HuH-7.5 (cell line): ENCODE measurements around the gene MAP2K1.
"Not testable (repeated sequence)": the region's sequence is repeated elsewhere in the genome, so short reads cannot be mapped to it uniquely, and the experiment has no call there.

Experiments used
- DNase-seq: peaks from one replicate; pipeline ENCODE4 v3.0.0; 2011; ENCODE audit warnings: low spot score

MAP2K1 gene

GRCh38 chr15:66386204-66387123 is at the start of gene MAP2K1:
MAP2K1 (plus strand) TSS chr15:66386912; CDS start chr15:66387348, 436 bp downstream.
- DNase-seq, result peak; percentile 98

GRCh38 chr15:66348530-66348929 is 38.2 kb upstream of the MAP2K1 start:
- DNase-seq, result not testable (repeated sequence)

GRCh38 chr15:66356077-66356358 is 30.7 kb upstream of the MAP2K1 start:
- DNase-seq, result peak; percentile 33

- peak; percentile 89 for DNase-seq
Observed at GRCh38 chr15:66356359-66357236, 30.1 kb upstream of the MAP2K1 start, which contains the start of gene TIPIN. TIPIN (minus strand) TSS chr15:66356685; CDS start chr15:66352947, 3,738 bp downstream.

- DNase-seq, result no peak
Observed at GRCh38 chr15:66359740-66360139, 27.0 kb upstream of the MAP2K1 start.

GRCh38 chr15:66361745-66362460 is 24.8 kb upstream of the MAP2K1 start:
- not testable (repeated sequence) for DNase-seq

- no peak for DNase-seq
Observed at GRCh38 chr15:66362776-66363175, 23.9 kb upstream of the MAP2K1 start.

GRCh38 chr15:66364944-66365528 is 21.7 kb upstream of the MAP2K1 start:
- DNase-seq, result no peak

GRCh38 chr15:66369773-66370651 is 16.7 kb upstream of the MAP2K1 start:
- DNase-seq, result no peak

- DNase-seq, result no peak
Observed at GRCh38 chr15:66374179-66374578, 12.5 kb upstream of the MAP2K1 start.

GRCh38 chr15:66378814-66379430 is 7.8 kb upstream of the MAP2K1 start:
- no peak for DNase-seq

GRCh38 chr15:66381376-66381775 is 5.3 kb upstream of the MAP2K1 start:
- DNase-seq, result not testable (repeated sequence)

GRCh38 chr15:66387163-66388042 is 691 bp downstream of the MAP2K1 start:
- DNase-seq, result peak; percentile 88

GRCh38 chr15:66388043-66388363 is 1.3 kb downstream of the MAP2K1 start:
- DNase-seq, result no peak

GRCh38 chr15:66388576-66388975 is 1.9 kb downstream of the MAP2K1 start:
- no peak for DNase-seq

- DNase-seq, result no peak
Observed at GRCh38 chr15:66389098-66389858, 2.6 kb downstream of the MAP2K1 start.

GRCh38 chr15:66389859-66390381 is 3.2 kb downstream of the MAP2K1 start:
- no peak for DNase-seq

GRCh38 chr15:66390678-66391077 is 4.0 kb downstream of the MAP2K1 start:
- DNase-seq, result no peak
